ENCODE results near the gene FSD2. TPM values are rescaled to one million over a fixed set of nuclear protein-coding genes. Genes with fewer than 3 reads are reported as not detected.
"Not testable (repeated sequence)": the region's sequence is repeated elsewhere in the genome, so short reads cannot be mapped to it uniquely, and the experiment has no call there.

Gene FSD2
- total RNA-seq, 1 donor from 2014 or later = 0.13 TPM

DNA sequence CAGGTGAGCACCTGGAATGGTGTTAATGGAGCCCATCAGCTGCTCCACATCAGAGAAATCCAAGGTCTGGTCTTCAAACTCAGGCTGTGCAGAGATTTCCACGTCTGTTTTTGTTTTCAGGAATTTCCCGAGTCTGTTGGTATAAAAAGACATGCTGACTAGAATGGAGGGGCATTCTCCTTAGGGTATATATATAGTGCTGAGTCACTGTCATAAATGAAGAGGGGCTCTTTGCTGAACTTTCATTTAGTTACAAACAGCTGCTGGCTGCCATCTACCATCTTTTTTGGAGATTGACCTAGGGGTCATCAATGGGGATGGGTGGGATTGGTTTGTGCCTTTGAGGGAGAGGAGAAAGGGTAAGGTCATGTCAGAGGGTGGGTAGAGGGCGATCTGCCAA, 27.1 kb downstream of the FSD2 start:
- Histone ChIP-seq H3K27me3 (ENCODE audit: control insufficient read depth, insufficient read depth, low read length) (no peaks in the 10 kb centered on the region), H3K36me3 (ENCODE audit: control insufficient read depth, insufficient read depth, low read length) (no peaks in the 10 kb centered on the region), H3K4me3 (ENCODE audit: low read depth, low read length) (no peak overlapping the region)
- no peak for DNase-seq (ENCODE audit: low read depth)
- TF ChIP-seq, protein P1, sequence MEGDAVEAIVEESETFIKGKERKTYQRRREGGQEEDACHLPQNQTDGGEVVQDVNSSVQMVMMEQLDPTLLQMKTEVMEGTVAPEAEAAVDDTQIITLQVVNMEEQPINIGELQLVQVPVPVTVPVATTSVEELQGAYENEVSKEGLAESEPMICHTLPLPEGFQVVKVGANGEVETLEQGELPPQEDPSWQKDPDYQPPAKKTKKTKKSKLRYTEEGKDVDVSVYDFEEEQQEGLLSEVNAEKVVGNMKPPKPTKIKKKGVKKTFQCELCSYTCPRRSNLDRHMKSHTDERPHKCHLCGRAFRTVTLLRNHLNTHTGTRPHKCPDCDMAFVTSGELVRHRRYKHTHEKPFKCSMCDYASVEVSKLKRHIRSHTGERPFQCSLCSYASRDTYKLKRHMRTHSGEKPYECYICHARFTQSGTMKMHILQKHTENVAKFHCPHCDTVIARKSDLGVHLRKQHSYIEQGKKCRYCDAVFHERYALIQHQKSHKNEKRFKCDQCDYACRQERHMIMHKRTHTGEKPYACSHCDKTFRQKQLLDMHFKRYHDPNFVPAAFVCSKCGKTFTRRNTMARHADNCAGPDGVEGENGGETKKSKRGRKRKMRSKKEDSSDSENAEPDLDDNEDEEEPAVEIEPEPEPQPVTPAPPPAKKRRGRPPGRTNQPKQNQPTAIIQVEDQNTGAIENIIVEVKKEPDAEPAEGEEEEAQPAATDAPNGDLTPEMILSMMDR (IDR thresholded peaks at IDR 0.05; ENCODE audit: insufficient read depth, low read length, poor library complexity, severe bottlenecking) = no peak

DNA sequence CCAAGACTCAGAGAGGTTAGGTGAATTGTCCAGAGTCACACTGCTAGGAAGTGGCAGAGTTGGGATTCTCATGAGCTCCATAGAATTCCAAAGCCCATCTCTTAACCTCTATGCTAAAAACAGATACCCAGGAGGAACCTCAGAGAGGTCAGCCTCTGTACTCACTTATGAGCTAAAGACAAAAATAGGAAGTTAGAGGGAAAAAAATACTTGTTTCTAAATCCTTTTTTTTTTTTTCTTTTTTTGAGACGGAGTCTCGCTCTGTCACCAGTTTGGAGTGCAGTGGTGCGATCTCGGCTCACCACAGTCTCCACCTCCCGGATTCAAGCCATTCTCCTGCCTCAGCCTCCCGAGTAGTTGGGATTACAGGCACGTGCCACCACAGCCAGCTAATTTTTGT, 31.4 kb downstream of the FSD2 start:
- DNase-seq (ENCODE audit: low read depth) = no peak
- H3K4me3 ChIP-seq (ENCODE audit: low read depth, low read length) = no peak overlapping the region
- H3K27me3 ChIP-seq (ENCODE audit: control insufficient read depth, insufficient read depth, low read length) = no peaks in the 10 kb centered on the region
- no peaks in the 10 kb centered on the region for H3K36me3 ChIP-seq (ENCODE audit: control insufficient read depth, insufficient read depth, low read length)
- TF ChIP-seq, protein P1 (IDR thresholded peaks at IDR 0.05; ENCODE audit: insufficient read depth, low read length, poor library complexity, severe bottlenecking) = no peak

DNA sequence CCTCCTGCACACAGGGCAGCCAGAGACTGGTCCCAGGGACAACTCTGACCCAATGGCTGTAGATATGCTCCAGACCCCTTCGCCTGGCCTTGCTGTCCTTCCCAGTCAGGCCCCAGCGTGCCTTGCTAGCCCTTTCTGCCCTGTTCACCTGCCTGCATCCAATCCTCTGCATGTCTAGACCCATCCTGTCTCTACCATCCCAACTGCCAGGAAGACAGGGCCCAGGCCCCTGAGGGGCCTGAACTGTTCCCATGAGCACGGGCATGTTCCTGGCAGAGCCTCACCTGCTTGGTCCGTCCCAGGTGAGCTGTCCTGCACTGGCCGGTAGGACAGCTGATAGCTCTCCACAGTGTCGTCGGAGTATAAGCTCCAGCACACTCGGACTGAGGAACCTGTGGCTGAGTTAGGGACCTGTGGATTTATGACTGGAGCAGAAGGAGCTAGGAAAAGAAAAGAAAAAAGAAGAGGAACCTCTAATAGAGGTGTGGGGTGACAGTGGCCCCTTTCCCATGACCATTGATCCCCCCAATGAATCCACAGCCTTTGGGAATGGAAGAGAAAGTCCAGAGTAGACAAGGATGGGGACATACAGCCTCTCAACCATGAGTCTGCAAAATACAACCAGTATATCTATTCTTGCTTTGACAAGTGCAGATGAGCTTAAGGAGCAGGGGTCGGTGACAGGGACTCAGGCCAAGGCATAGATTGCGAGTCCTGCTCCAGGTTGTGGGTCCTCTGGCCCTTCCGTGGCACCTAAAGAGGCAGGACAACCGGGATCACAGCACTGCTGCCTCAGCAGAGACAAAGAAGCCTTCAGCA, 33.9 kb downstream of the FSD2 start:
- no peak for DNase-seq (ENCODE audit: low read depth)
- TF ChIP-seq, protein P1 (IDR thresholded peaks at IDR 0.05; ENCODE audit: insufficient read depth, low read length, poor library complexity, severe bottlenecking) = no peak
- Histone ChIP-seq H3K27me3 (ENCODE audit: control insufficient read depth, insufficient read depth, low read length) (no peaks in the 10 kb centered on the region), H3K36me3 (ENCODE audit: control insufficient read depth, insufficient read depth, low read length) (no peaks in the 10 kb centered on the region), H3K4me3 (ENCODE audit: low read depth, low read length) (no peak overlapping the region)

DNA sequence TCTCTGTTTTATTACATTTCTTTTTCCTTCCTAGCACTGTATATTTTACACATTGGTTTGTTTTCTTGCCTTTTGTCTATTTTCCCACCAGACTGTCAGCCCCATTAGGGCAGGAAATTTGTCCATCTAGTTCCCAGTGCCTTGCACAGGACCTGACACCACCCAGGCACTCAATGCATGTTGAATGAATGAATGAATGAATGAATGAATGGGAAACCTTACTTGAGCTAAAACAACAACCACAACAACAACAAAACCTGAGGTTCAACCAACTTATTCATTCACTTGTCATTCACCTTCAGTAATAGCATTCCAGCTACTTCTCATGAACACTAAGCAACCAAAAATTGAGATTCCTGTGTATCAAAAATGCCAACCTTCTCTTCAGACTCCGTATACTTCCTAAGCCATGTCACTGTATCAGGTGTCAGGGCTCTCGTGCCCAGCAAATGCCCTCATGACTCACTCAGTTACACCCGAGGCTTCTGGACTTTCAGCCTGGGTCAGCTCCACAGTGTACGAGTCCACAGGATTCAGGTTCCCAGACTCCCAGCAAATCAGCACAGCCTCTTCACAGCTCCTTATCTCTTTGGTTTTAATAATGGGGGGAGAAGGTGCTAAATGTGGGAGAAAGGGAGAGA, 37.3 kb downstream of the FSD2 start:
- Histone ChIP-seq H3K4me3 (ENCODE audit: low read depth, low read length) (no peak overlapping the region), H3K36me3 (ENCODE audit: control insufficient read depth, insufficient read depth, low read length) (no peaks in the 10 kb centered on the region), H3K27me3 (ENCODE audit: control insufficient read depth, insufficient read depth, low read length) (no peaks in the 10 kb centered on the region)
- no peak for DNase-seq (ENCODE audit: low read depth)
- TF ChIP-seq, protein P1 (IDR thresholded peaks at IDR 0.05; ENCODE audit: insufficient read depth, low read length, poor library complexity, severe bottlenecking) = no peak

DNA sequence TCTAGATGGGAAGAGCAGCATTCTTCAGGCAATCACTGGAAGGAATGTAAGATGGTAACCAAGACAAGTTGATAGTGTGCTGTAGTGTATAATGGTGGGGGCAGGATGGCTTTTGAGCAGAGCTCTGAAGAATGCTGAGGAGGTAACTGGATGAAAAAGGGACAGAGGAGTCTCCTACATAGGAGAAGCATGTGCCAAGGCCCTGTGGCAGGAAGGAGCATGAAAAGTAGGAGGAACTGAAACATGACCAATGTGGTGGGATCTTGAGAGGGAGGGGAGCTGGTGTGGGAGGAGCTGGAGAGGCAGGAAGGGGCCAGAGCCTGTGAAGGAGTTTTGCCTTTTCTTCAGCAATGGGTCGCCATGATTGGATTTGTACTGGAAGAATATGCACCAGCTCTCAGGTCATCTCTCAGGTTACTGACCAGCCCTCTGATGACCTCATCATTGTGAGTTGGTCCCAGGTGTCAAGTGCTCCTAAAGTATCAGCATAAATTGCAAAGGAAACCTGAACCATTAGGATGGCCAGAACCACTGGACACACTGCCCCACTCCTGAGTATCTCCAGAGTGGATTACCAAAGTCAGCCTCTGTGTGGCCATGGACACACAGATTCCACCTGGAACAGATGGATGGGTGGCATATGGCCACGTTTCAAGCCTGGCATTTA, 38.6 kb downstream of the FSD2 start:
- Histone ChIP-seq H3K36me3 (ENCODE audit: control insufficient read depth, insufficient read depth, low read length) (no peaks in the 10 kb centered on the region), H3K27me3 (ENCODE audit: control insufficient read depth, insufficient read depth, low read length) (no peaks in the 10 kb centered on the region), H3K4me3 (ENCODE audit: low read depth, low read length) (no peak overlapping the region)
- DNase-seq (ENCODE audit: low read depth) = no peak
- TF ChIP-seq, protein P1 (IDR thresholded peaks at IDR 0.05; ENCODE audit: insufficient read depth, low read length, poor library complexity, severe bottlenecking) = no peak

DNA sequence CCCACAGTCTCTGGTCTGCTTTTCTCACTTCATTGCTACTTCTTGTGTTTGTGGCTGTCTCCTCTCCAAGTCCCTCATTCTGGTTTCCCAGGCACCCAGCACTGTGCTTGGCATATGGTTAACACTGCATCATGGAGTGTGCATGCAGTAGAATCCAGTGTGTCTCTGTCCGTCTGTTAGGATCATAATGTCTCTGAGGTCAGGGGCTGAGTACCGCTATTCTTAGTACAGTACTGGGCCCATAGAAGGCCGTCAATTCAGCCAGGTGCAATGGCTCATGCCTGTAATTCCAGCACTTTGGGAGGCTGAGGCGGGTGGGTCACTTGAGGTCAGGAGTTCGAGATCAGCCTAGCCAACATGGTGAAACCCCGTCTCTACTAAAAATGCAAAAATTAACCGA, 39.7 kb downstream of the FSD2 start:
- not testable (repeated sequence) for H3K36me3 ChIP-seq (ENCODE audit: control insufficient read depth, insufficient read depth, low read length); H3K27me3 ChIP-seq (ENCODE audit: control insufficient read depth, insufficient read depth, low read length); H3K4me3 ChIP-seq (ENCODE audit: low read depth, low read length); DNase-seq (ENCODE audit: low read depth)

Data from kidney epithelial cell (primary cell).